ENCODE results near the gene CACUL1. TPM values are rescaled to one million over a fixed set of nuclear protein-coding genes. Genes with fewer than 3 reads are reported as not detected.

CACUL1 gene
- total and polyA plus RNA-seq, 4 donors, result 3.9 to 15.8 (median 13.1) TPM

GRCh38 chr10:118674226-118674919 is 80.4 kb downstream of the CACUL1 start:
- Histone ChIP-seq H3K27ac (ENCODE audit: low read depth in 1 of 2, low read length in 2 of 2) (no peak overlapping the region), H3K4me1 (ENCODE audit: control insufficient read depth in 4 of 4, insufficient read depth in 4 of 4, low read length in 3 of 4) (no peaks in the 10 kb centered on the region), H3K4me3 (ENCODE audit: low read depth in 1 of 3, low read length in 3 of 3) (no peak overlapping the region), H3K9ac (ENCODE audit: low read depth in 1 of 2, low read length in 2 of 2) (no peak overlapping the region), H3K27me3 (ENCODE audit: control insufficient read depth in 4 of 4, insufficient read depth in 4 of 4, low read length in 3 of 4) (no peaks in the 10 kb centered on the region), H3K9me3 (ENCODE audit: control insufficient read depth in 4 of 4, low read length in 3 of 4) (no peaks in the 10 kb centered on the region), H3K36me3 (ENCODE audit: control insufficient read depth in 4 of 4, insufficient read depth in 3 of 4, low read depth in 1 of 4, low read length in 3 of 4) (peaks cover 0 to 2% (median 0%) of the 10 kb centered on the region in 4 donors)
- DNase-seq (ENCODE audit: low spot score), result no peak
- TF ChIP-seq JUND (IDR thresholded peaks at IDR 0.05) (no peak), ATF3 (IDR thresholded peaks at IDR 0.05) (no peak), RAD21 (IDR thresholded peaks at IDR 0.05) (no peak), ZBTB33 (IDR thresholded peaks at IDR 0.05) (no peak), EGR1 (IDR thresholded peaks at IDR 0.05; ENCODE audit: low read depth in 2 of 2) (no peak), MAX (IDR thresholded peaks at IDR 0.05) (no peak), REST (IDR thresholded peaks at IDR 0.05) (no peak), GABPA (IDR thresholded peaks at IDR 0.05 in 1 of 2, conservative IDR thresholded peaks at IDR 0.05 in 1 of 2) (no peak), CTCF (IDR thresholded peaks at IDR 0.05; ENCODE audit: low read depth, low read length, missing input control) (no peak), RXRA (IDR thresholded peaks at IDR 0.05) (no peak), FOXA2 (IDR thresholded peaks at IDR 0.05) (no peak), NR2F2 (IDR thresholded peaks at IDR 0.05) (no peak), HNF4G (IDR thresholded peaks at IDR 0.05) (no peak), SP1 (IDR thresholded peaks at IDR 0.05) (no peak)
- 90% methylated on average over 11 of the region's 11 CpGs for WGBS

Data from liver (tissue), 9 donors.